ENCODE data around the gene UBR4. TPM values are rescaled to one million over a fixed set of nuclear protein-coding genes. Genes with fewer than 3 reads are reported as not detected.

UBR4 gene
- total RNA-seq, 5 donors from 2014 or later (not counting 1 experiment from before 2014, with no cell fraction given) = 139 to 156 (median 147) TPM

GRCh38 chr1:19179597-19180264, 30.3 kb downstream of the UBR4 start:
- ATAC-seq (replicated peaks in 1 of 4) = peak; percentile 73 to 98 (median 94)
- ChIA-PET POLR2A (interaction anchor here in 1 of 2 donors (0.5 kb wide), 1 partner anchor 342 kb away, joined by 3 read pairs; no protein-coding TSS in a partner anchor), CTCF (interaction anchor here (0.6 to 1.7 kb wide), 10 partner anchors 14 to 474 kb away, joined by 3 to 11 read pairs (median 3); no protein-coding TSS in a partner anchor)
- Mint-ChIP-seq H3K36me3 (peaks cover 71% of the 10 kb centered on the region), H3K4me3 (peak overlapping the region in 1 of 3 donors; percentile 24), H3K27me3 (no peaks in the 10 kb centered on the region), H3K4me1 (peaks cover 27 to 28% (median 27%) of the 10 kb centered on the region in 3 donors), H3K9me3 (no peaks in the 10 kb centered on the region), H3K27ac (peak overlapping the region; percentile 84 to 90)
- Histone ChIP-seq H3K4me3 (ENCODE audit: control insufficient read depth in 1 of 2, extremely low read depth in 1 of 2, low read length in 1 of 2) (no peak overlapping the region), H3K4me1 (ENCODE audit: control insufficient read depth in 1 of 2, extremely low read depth in 1 of 2, insufficient read depth in 2 of 2, low read length in 2 of 2) (peaks cover 9 to 10% of the 10 kb centered on the region in 2 experiments), H3K27me3 (replicated peaks in 1 of 2; ENCODE audit: control insufficient read depth in 2 of 2, extremely low read depth in 1 of 2, insufficient read depth in 2 of 2, low read length in 1 of 2) (no peaks in the 10 kb centered on the region), H3K27ac (ENCODE audit: low read length) (peak overlapping the region; percentile 41), H3K36me3 (ENCODE audit: control insufficient read depth in 2 of 2, extremely low read depth in 1 of 2, insufficient read depth in 1 of 2, low read length in 1 of 2) (peaks cover 5 to 80% of the 10 kb centered on the region in 2 donors), H3K9me3 (no peaks in the 10 kb centered on the region)
- 63% methylated on average over 4 of the region's 8 CpGs for WGBS (ENCODE audit: insufficient coverage)
- DNase-seq = peak in 32 of 35 experiments; percentile 3 to 57 (median 28)

- ChIA-PET POLR2A (interaction anchor here in 1 of 2 donors (0.5 kb wide), 1 partner anchor 341 kb away, joined by 3 read pairs; no protein-coding TSS in a partner anchor), CTCF (interaction anchor here (0.6 to 1.7 kb wide), 8 partner anchors 13 to 475 kb away, joined by 3 to 11 read pairs (median 3); no protein-coding TSS in a partner anchor)
- H3K9me3 ChIP-seq = no peaks in the 10 kb centered on the region
- no peak for DNase-seq
- ATAC-seq (replicated peaks in 1 of 4) = no peak
- no peak overlapping the region for H3K27ac ChIP-seq (ENCODE audit: low read length)
- 78% methylated on average over 3 of the region's 5 CpGs for WGBS (ENCODE audit: insufficient coverage)
- Mint-ChIP-seq H3K9me3 (no peaks in the 10 kb centered on the region), H3K4me1 (peaks cover 27 to 28% (median 27%) of the 10 kb centered on the region in 3 donors), H3K27me3 (no peaks in the 10 kb centered on the region), H3K36me3 (peaks cover 74% of the 10 kb centered on the region), H3K4me3 (no peak overlapping the region), H3K27ac (peak overlapping the region; percentile 8 to 90)
- no peak overlapping the region for H3K4me3 ChIP-seq (ENCODE audit: control insufficient read depth in 1 of 2, extremely low read depth in 1 of 2, low read length in 1 of 2)
- peaks cover 5 to 84% of the 10 kb centered on the region in 2 donors for H3K36me3 ChIP-seq (ENCODE audit: control insufficient read depth in 2 of 2, extremely low read depth in 1 of 2, insufficient read depth in 1 of 2, low read length in 1 of 2)
- H3K4me1 ChIP-seq (ENCODE audit: control insufficient read depth in 1 of 2, extremely low read depth in 1 of 2, insufficient read depth in 2 of 2, low read length in 2 of 2) = peaks cover 9 to 10% of the 10 kb centered on the region in 2 experiments
- no peaks in the 10 kb centered on the region for H3K27me3 ChIP-seq (replicated peaks in 1 of 2; ENCODE audit: control insufficient read depth in 2 of 2, extremely low read depth in 1 of 2, insufficient read depth in 2 of 2, low read length in 1 of 2)
Measured at GRCh38 chr1:19178734-19179398, 31.2 kb downstream of the UBR4 start.

GRCh38 chr1:19177811-19178210, 32.3 kb downstream of the UBR4 start:
- Histone ChIP-seq H3K9me3 (no peaks in the 10 kb centered on the region), H3K36me3 (ENCODE audit: control insufficient read depth in 2 of 2, extremely low read depth in 1 of 2, insufficient read depth in 1 of 2, low read length in 1 of 2) (peaks cover 3 to 85% of the 10 kb centered on the region in 2 donors), H3K27me3 (replicated peaks in 1 of 2; ENCODE audit: control insufficient read depth in 2 of 2, extremely low read depth in 1 of 2, insufficient read depth in 2 of 2, low read length in 1 of 2) (no peaks in the 10 kb centered on the region), H3K4me3 (ENCODE audit: control insufficient read depth in 1 of 2, extremely low read depth in 1 of 2, low read length in 1 of 2) (no peak overlapping the region), H3K4me1 (ENCODE audit: control insufficient read depth in 1 of 2, extremely low read depth in 1 of 2, insufficient read depth in 2 of 2, low read length in 2 of 2) (peaks cover 9 to 10% of the 10 kb centered on the region in 2 experiments), H3K27ac (ENCODE audit: low read length) (no peak overlapping the region)
- Mint-ChIP-seq H3K4me3 (no peak overlapping the region), H3K27me3 (no peaks in the 10 kb centered on the region), H3K4me1 (peaks cover 27 to 28% (median 27%) of the 10 kb centered on the region in 3 donors), H3K27ac (no peak overlapping the region), H3K36me3 (peaks cover 75% of the 10 kb centered on the region), H3K9me3 (no peaks in the 10 kb centered on the region)
- no CpG with 5 or more reads among the region's 2 CpGs for whole genome bisulfite sequencing (ENCODE audit: insufficient coverage)
- ATAC-seq (replicated peaks in 1 of 4) (no peak), DNase-seq (no peak)
- ChIA-PET CTCF (interaction anchor here in 1 of 2 donors (0.6 kb wide), 1 partner anchor 227 kb away, joined by 5 read pairs; no protein-coding TSS in a partner anchor), POLR2A (interaction anchor here in 1 of 2 donors (0.6 kb wide), 1 partner anchor 11 kb away, joined by 3 read pairs; no protein-coding TSS in a partner anchor)

- Histone ChIP-seq H3K4me3 (ENCODE audit: control insufficient read depth in 1 of 2, extremely low read depth in 1 of 2, low read length in 1 of 2) (no peak overlapping the region), H3K27me3 (replicated peaks in 1 of 2; ENCODE audit: control insufficient read depth in 2 of 2, extremely low read depth in 1 of 2, insufficient read depth in 2 of 2, low read length in 1 of 2) (no peaks in the 10 kb centered on the region), H3K36me3 (ENCODE audit: control insufficient read depth in 2 of 2, extremely low read depth in 1 of 2, insufficient read depth in 1 of 2, low read length in 1 of 2) (peaks cover 17 to 95% of the 10 kb centered on the region in 2 donors), H3K27ac (ENCODE audit: low read length) (no peak overlapping the region), H3K4me1 (ENCODE audit: control insufficient read depth in 1 of 2, extremely low read depth in 1 of 2, insufficient read depth in 2 of 2, low read length in 2 of 2) (no peaks in the 10 kb centered on the region), H3K9me3 (no peaks in the 10 kb centered on the region)
- H3K36me3 Mint-ChIP-seq = peaks cover 84% of the 10 kb centered on the region
- no peak overlapping the region for H3K4me3 Mint-ChIP-seq
- DNase-seq (no peak), ATAC-seq (replicated peaks in 1 of 4) (no peak)
- WGBS (ENCODE audit: insufficient coverage) = no CpG with 5 or more reads among the region's 2 CpGs
- POLR2A ChIA-PET = interaction anchor here in 1 of 2 donors (0.6 kb wide), 1 partner anchor 246 kb away, joined by 5 read pairs; no protein-coding TSS in a partner anchor
- H3K4me1 Mint-ChIP-seq = no peaks in the 10 kb centered on the region
- CTCF ChIA-PET = interaction anchor here in 1 of 2 donors (0.6 kb wide), 1 partner anchor 41 kb away, joined by 3 read pairs; no protein-coding TSS in a partner anchor
- H3K27ac Mint-ChIP-seq = no peak overlapping the region
- no peaks in the 10 kb centered on the region for H3K27me3 Mint-ChIP-seq
- H3K9me3 Mint-ChIP-seq = no peaks in the 10 kb centered on the region
Measured at GRCh38 chr1:19169642-19170041, 40.4 kb downstream of the UBR4 start.

- Mint-ChIP-seq H3K27me3 (no peaks in the 10 kb centered on the region), H3K4me3 (no peak overlapping the region), H3K36me3 (peaks cover 86% of the 10 kb centered on the region), H3K27ac (no peak overlapping the region), H3K4me1 (no peaks in the 10 kb centered on the region), H3K9me3 (no peaks in the 10 kb centered on the region)
- no peak overlapping the region for H3K27ac ChIP-seq (ENCODE audit: low read length)
- H3K27me3 ChIP-seq (replicated peaks in 1 of 2; ENCODE audit: control insufficient read depth in 2 of 2, extremely low read depth in 1 of 2, insufficient read depth in 2 of 2, low read length in 1 of 2) = no peaks in the 10 kb centered on the region
- peaks cover 24 to 93% of the 10 kb centered on the region in 2 donors for H3K36me3 ChIP-seq (ENCODE audit: control insufficient read depth in 2 of 2, extremely low read depth in 1 of 2, insufficient read depth in 1 of 2, low read length in 1 of 2)
- no peaks in the 10 kb centered on the region for H3K9me3 ChIP-seq
- H3K4me3 ChIP-seq (ENCODE audit: control insufficient read depth in 1 of 2, extremely low read depth in 1 of 2, low read length in 1 of 2) = no peak overlapping the region
- 86% methylated on average over 1 of the region's 6 CpGs for whole genome bisulfite sequencing (ENCODE audit: insufficient coverage)
- DNase-seq (no peak), ATAC-seq (replicated peaks in 1 of 4) (no peak)
- CTCF ChIA-PET = interaction anchor here in 1 of 2 donors (0.6 to 0.7 kb wide), 2 partner anchors 73 to 249 kb away, joined by 6 read pairs; no protein-coding TSS in a partner anchor
- POLR2A ChIA-PET = interaction anchor here (0.6 to 1.2 kb wide), 5 partner anchors 11 to 62 kb away, joined by 3 to 7 read pairs (median 3); partner anchors contain the start of gene UBR4 (in 1 of the 2)
- no peaks in the 10 kb centered on the region for H3K4me1 ChIP-seq (ENCODE audit: control insufficient read depth in 1 of 2, extremely low read depth in 1 of 2, insufficient read depth in 2 of 2, low read length in 2 of 2)
Measured at GRCh38 chr1:19167140-19167539, 42.9 kb downstream of the UBR4 start.

GRCh38 chr1:19166066-19166465, 44.0 kb downstream of the UBR4 start:
- CTCF ChIA-PET = interaction anchor here in 1 of 2 donors (0.6 to 1.1 kb wide), 4 partner anchors 13 to 411 kb away, joined by 3 to 9 read pairs (median 4); no protein-coding TSS in a partner anchor
- WGBS (ENCODE audit: insufficient coverage) = 82% methylated on average over 3 of the region's 3 CpGs
- no peak overlapping the region for H3K27ac Mint-ChIP-seq
- ATAC-seq (replicated peaks in 1 of 4) (no peak), DNase-seq (no peak)
- Histone ChIP-seq H3K27ac (ENCODE audit: low read length) (no peak overlapping the region), H3K4me3 (ENCODE audit: control insufficient read depth in 1 of 2, extremely low read depth in 1 of 2, low read length in 1 of 2) (no peak overlapping the region), H3K36me3 (ENCODE audit: control insufficient read depth in 2 of 2, extremely low read depth in 1 of 2, insufficient read depth in 1 of 2, low read length in 1 of 2) (peaks cover 24 to 93% of the 10 kb centered on the region in 2 donors), H3K4me1 (ENCODE audit: control insufficient read depth in 1 of 2, extremely low read depth in 1 of 2, insufficient read depth in 2 of 2, low read length in 2 of 2) (no peaks in the 10 kb centered on the region), H3K27me3 (replicated peaks in 1 of 2; ENCODE audit: control insufficient read depth in 2 of 2, extremely low read depth in 1 of 2, insufficient read depth in 2 of 2, low read length in 1 of 2) (no peaks in the 10 kb centered on the region), H3K9me3 (no peaks in the 10 kb centered on the region)
- no peak overlapping the region for H3K4me3 Mint-ChIP-seq
- POLR2A ChIA-PET = interaction anchor here in 1 of 2 donors (0.6 kb wide), 2 partner anchors 47 to 93 kb away, joined by 3 to 6 read pairs; no protein-coding TSS in a partner anchor
- H3K27me3 Mint-ChIP-seq = no peaks in the 10 kb centered on the region
- peaks cover 89% of the 10 kb centered on the region for H3K36me3 Mint-ChIP-seq
- H3K9me3 Mint-ChIP-seq = no peaks in the 10 kb centered on the region
- H3K4me1 Mint-ChIP-seq = no peaks in the 10 kb centered on the region
